Nephron progenitor cell (in vitro differentiated cells): ENCODE measurements around the gene ZBTB46.
A peak's percentile ranks its signal among the peaks of the same experiment; 100 is the strongest.

ENCODE experiments used
- DNase-seq: peaks from one replicate; pipeline ENCODE4 v3.0.0; 2021
- H3K27ac Mint-ChIP-seq: 2 replicates; pipeline ENCODE4 v1.8.0; 2021; ENCODE audit warnings: mild to moderate bottlenecking, moderate library complexity, mixed read lengths
- H3K27me3 Mint-ChIP-seq: 2 replicates; pipeline ENCODE4 v1.8.0; 2021; ENCODE audit warnings: mild to moderate bottlenecking, low read depth, mixed read lengths; ENCODE audit not compliant: poor library complexity
- H3K36me3 Mint-ChIP-seq: 2 replicates; pipeline ENCODE4 v1.8.0; 2021; ENCODE audit warnings: low read depth, mixed read lengths
- H3K4me1 Mint-ChIP-seq: 2 replicates; pipeline ENCODE4 v1.8.0; 2021; ENCODE audit warnings: mixed read lengths
- H3K4me3 Mint-ChIP-seq: 2 replicates; pipeline ENCODE4 v1.8.0; 2021; ENCODE audit warnings: mild to moderate bottlenecking, moderate library complexity, mixed read lengths
- H3K9me3 Mint-ChIP-seq: 2 replicates; pipeline ENCODE4 v1.8.0; 2021; ENCODE audit warnings: mild to moderate bottlenecking, moderate library complexity, mixed read lengths
- CTCF ChIP-seq: fragments of 200-600 bp; sonication (generic); IDR thresholded peaks from 2 replicates; pipeline ENCODE4 v1.5.0; 2021; ENCODE audit warnings: antibody characterized with exemption

The ZBTB46 gene

GRCh38 chr20:63765902-63766301 is 65.2 kb downstream of the ZBTB46 start:
- no peak overlapping the region for H3K4me3 Mint-ChIP-seq
- peaks cover 10% of the 10 kb centered on the region for H3K9me3 Mint-ChIP-seq
- H3K36me3 Mint-ChIP-seq: peaks cover 71% of the 10 kb centered on the region
- DNase-seq: no peak
- no peak overlapping the region for H3K27ac Mint-ChIP-seq
- no peaks in the 10 kb centered on the region for H3K27me3 Mint-ChIP-seq
- no peak for TF ChIP-seq CTCF
- H3K4me1 Mint-ChIP-seq: peaks cover 4% of the 10 kb centered on the region

GRCh38 chr20:63765082-63765873 is 65.8 kb downstream of the ZBTB46 start:
- Mint-ChIP-seq H3K36me3 (peaks cover 77% of the 10 kb centered on the region), H3K4me3 (no peak overlapping the region), H3K4me1 (peaks cover 4% of the 10 kb centered on the region), H3K27me3 (no peaks in the 10 kb centered on the region), H3K27ac (peak overlapping the region; percentile 57), H3K9me3 (peaks cover 11% of the 10 kb centered on the region)
- DNase-seq: no peak
- TF ChIP-seq CTCF: no peak

DNA sequence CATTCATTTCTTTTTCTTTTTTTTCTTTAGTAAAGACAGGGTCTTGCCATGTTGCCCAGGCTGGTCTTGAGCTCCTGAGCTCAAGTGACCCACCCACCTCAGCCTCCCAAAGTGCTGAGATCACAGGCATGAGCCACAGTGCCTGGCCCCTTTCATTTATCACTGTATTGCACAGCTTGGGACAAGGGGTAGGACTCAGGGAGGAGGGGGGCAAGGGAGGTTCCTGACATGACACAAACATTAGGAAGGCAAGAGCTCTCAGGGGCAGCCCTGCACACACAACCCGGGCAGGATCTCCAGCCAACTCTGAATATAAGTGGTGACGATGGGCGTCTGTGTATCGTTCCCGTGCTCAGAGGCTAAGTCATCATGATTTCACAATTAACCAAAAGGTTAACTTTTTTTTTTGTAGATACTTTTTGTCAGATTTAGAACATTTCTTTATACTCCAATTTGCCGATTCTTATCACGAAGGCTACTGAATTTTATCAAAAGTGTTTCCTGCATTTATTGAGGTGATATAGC is 71.6 kb downstream of the ZBTB46 start:
- H3K27me3 Mint-ChIP-seq: no peaks in the 10 kb centered on the region
- no peak overlapping the region for H3K27ac Mint-ChIP-seq
- H3K4me3 Mint-ChIP-seq: no peak overlapping the region
- no peak for TF ChIP-seq CTCF
- peaks cover 84% of the 10 kb centered on the region for H3K36me3 Mint-ChIP-seq
- H3K4me1 Mint-ChIP-seq: peaks cover 12% of the 10 kb centered on the region
- DNase-seq: no peak
- peaks cover 17% of the 10 kb centered on the region for H3K9me3 Mint-ChIP-seq

DNA sequence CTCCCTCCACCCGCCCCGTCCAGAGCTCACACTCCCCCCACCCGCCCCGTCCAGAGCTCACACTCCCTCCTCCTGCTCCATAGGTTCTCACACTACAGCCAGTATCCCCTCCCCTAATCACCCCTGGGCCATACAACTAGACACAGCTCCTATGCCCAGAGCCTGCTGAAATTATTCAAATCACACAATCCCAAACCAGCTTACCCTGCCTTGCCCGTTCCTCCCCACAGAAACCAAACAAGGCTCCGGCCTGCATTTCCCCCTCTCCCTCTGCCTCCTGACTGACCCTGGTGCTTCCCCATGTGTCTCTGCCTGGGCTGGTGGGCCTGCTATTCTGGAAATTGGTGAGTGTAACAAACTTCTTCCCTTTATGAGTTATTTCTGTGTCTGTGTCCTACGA is 72.9 kb downstream of the ZBTB46 start:
- no peak for TF ChIP-seq CTCF
- H3K27ac Mint-ChIP-seq: peak overlapping the region; percentile 68
- no peaks in the 10 kb centered on the region for H3K27me3 Mint-ChIP-seq
- H3K36me3 Mint-ChIP-seq: peaks cover 82% of the 10 kb centered on the region
- H3K9me3 Mint-ChIP-seq: peaks cover 14% of the 10 kb centered on the region
- H3K4me3 Mint-ChIP-seq: no peak overlapping the region
- H3K4me1 Mint-ChIP-seq: peaks cover 25% of the 10 kb centered on the region
- no peak for DNase-seq

DNA sequence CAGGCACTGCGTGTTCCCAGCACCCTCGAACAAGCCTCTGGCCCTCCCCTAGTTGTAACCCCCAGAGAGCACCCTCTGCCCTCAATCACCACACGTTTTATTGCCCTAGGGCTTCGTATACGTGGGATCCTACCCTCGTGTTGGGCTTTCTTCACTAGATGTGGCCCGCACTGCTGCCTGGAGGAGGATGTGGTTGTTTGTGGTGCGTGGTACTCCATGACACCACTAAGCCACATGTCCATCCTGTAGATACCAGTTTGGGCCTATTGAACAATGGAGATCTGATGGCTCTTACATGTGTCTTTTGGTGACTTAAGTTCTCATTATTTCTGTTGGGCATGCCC is 74.4 kb downstream of the ZBTB46 start:
- no peak for DNase-seq
- peaks cover 11% of the 10 kb centered on the region for H3K9me3 Mint-ChIP-seq
- TF ChIP-seq CTCF: no peak
- no peaks in the 10 kb centered on the region for H3K27me3 Mint-ChIP-seq
- peaks cover 73% of the 10 kb centered on the region for H3K36me3 Mint-ChIP-seq
- H3K4me1 Mint-ChIP-seq: peaks cover 31% of the 10 kb centered on the region
- H3K4me3 Mint-ChIP-seq: no peak overlapping the region
- H3K27ac Mint-ChIP-seq: no peak overlapping the region
